MM.1S (cell line): ENCODE results near the gene WIF1.
A peak's percentile ranks its signal among the peaks of the same experiment; 100 is the strongest.

Experiments used
- DNase-seq: peaks from one replicate; pipeline ENCODE4 v3.0.0-alpha.2; 2015
- H2AFZ ChIP-seq: fragments of 300-600 bp; sonication (generic); 2 replicates; pipeline ENCODE4 v1.6.0; 2016; ENCODE audit warnings: antibody characterized with exemption, low read length
- H3F3A ChIP-seq: fragments of 300-600 bp; sonication (generic); 2 replicates; pipeline ENCODE4 v1.6.1; 2016; ENCODE audit warnings: mild to moderate bottlenecking, antibody characterized with exemption, low read length, moderate library complexity, mixed read lengths; ENCODE audit not compliant: insufficient read depth
- H3K27ac ChIP-seq: fragments of 300-600 bp; sonication (generic); 2 replicates; pipeline ENCODE4 v1.5.1; 2016; ENCODE audit warnings: mild to moderate bottlenecking, low read length
- H3K27me3 ChIP-seq: fragments of 300-600 bp; sonication (generic); replicated peaks from 2 replicates; pipeline ENCODE4 v1.6.0; 2016; ENCODE audit warnings: low read length; ENCODE audit not compliant: insufficient read depth
- H3K36me3 ChIP-seq: fragments of 300-600 bp; sonication (generic); replicated peaks from 2 replicates; pipeline ENCODE4 v1.6.1; 2016; ENCODE audit warnings: mild to moderate bottlenecking, low read length, mixed read lengths; ENCODE audit not compliant: insufficient read depth
- H3K4me1 ChIP-seq: fragments of 300-600 bp; sonication (generic); 2 replicates; pipeline ENCODE4 v1.6.1; 2016; ENCODE audit warnings: low read length, mixed read lengths
- H3K4me2 ChIP-seq: fragments of 300-600 bp; sonication (generic); 2 replicates; pipeline ENCODE4 v1.6.0; 2016; ENCODE audit warnings: low read depth, low read length
- H3K4me3 ChIP-seq: fragments of 300-600 bp; sonication (generic); 2 replicates; pipeline ENCODE4 v1.5.1; 2016; ENCODE audit warnings: low read length, mixed read lengths
- H3K79me2 ChIP-seq: fragments of 300-600 bp; sonication (generic); 2 replicates; pipeline ENCODE4 v1.6.1; 2016; ENCODE audit warnings: mixed run types, low read length, mixed read lengths
- H3K9ac ChIP-seq: fragments of 300-600 bp; sonication (generic); 2 replicates; pipeline ENCODE4 v1.6.1; 2016; ENCODE audit warnings: low read length, mixed read lengths
- H3K9me2 ChIP-seq: fragments of 300-600 bp; sonication (generic); replicated peaks from 2 replicates; pipeline ENCODE4 v1.6.1; 2016; ENCODE audit warnings: mild to moderate bottlenecking, low read length, mixed read lengths; ENCODE audit not compliant: insufficient read depth
- H3K9me3 ChIP-seq: fragments of 300-600 bp; sonication (generic); replicated peaks from 2 replicates; pipeline ENCODE4 v1.6.1; 2016; ENCODE audit warnings: mild to moderate bottlenecking, low read length, mixed read lengths; ENCODE audit not compliant: insufficient read depth
- H4K20me1 ChIP-seq: fragments of 300-600 bp; sonication (generic); 2 replicates; pipeline ENCODE4 v1.6.1; 2016; ENCODE audit warnings: mild to moderate bottlenecking, low read length, moderate library complexity, mixed read lengths; ENCODE audit not compliant: insufficient read depth
- EZH2 ChIP-seq: fragments of 300-600 bp; sonication (generic); optimal IDR thresholded peaks from 2 replicates; pipeline ENCODE3; 2017; ENCODE audit warnings: low read depth, mild to moderate bottlenecking, antibody characterized with exemption, low read length, mixed read lengths
- EZH2phosphoT487 ChIP-seq: fragments of 300-600 bp; sonication (generic); IDR thresholded peaks from 2 replicates; pipeline ENCODE4 v1.6.1; 2018; ENCODE audit warnings: antibody characterized with exemption, low read length
- TF ChIP-seq, protein P1 (sequence below): fragments of 300-600 bp; sonication (generic); IDR thresholded peaks from 2 replicates; pipeline ENCODE4 v1.5.1; 2016; ENCODE audit warnings: antibody characterized with exemption, low read length, mixed read lengths

WIF1 gene

DNA sequence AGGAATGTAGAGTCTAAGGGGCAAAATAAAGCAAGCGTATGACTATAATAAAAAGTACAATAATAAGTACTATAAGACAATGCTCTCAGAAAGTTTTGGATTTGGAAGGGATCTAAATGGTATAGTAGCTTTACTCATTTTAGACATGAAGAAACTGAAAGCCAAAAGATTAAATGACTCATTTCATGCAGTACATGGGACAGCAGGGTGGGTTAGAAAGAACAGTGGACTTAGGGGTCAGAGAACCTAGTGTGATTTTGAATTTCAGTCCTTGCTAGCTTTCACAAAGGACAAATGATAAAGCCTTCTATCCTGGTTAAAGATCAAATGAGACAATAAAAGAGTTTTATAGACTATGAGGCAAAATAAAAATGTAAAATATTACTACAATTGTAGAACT, 41.5 kb upstream of the WIF1 start:
- Histone ChIP-seq H3K9ac (no peak overlapping the region), H3K9me2 (no peaks in the 10 kb centered on the region), H3K4me3 (no peak overlapping the region), H3K4me2 (no peak overlapping the region), H3K4me1 (peaks cover 8% of the 10 kb centered on the region), H3K36me3 (no peaks in the 10 kb centered on the region), H3K27me3 (no peaks in the 10 kb centered on the region), H2AFZ (no peak overlapping the region), H3F3A (no peaks in the 10 kb centered on the region), H3K9me3 (no peaks in the 10 kb centered on the region), H3K79me2 (0 out of 2 replicates have a peak, but pooled peaks cover 3% of the 10 kb centered on the region), H4K20me1 (no peaks in the 10 kb centered on the region), H3K27ac (no peak overlapping the region)
- TF ChIP-seq EZH2phosphoT487 (no peak), EZH2 (no peak)
- TF ChIP-seq, protein P1, sequence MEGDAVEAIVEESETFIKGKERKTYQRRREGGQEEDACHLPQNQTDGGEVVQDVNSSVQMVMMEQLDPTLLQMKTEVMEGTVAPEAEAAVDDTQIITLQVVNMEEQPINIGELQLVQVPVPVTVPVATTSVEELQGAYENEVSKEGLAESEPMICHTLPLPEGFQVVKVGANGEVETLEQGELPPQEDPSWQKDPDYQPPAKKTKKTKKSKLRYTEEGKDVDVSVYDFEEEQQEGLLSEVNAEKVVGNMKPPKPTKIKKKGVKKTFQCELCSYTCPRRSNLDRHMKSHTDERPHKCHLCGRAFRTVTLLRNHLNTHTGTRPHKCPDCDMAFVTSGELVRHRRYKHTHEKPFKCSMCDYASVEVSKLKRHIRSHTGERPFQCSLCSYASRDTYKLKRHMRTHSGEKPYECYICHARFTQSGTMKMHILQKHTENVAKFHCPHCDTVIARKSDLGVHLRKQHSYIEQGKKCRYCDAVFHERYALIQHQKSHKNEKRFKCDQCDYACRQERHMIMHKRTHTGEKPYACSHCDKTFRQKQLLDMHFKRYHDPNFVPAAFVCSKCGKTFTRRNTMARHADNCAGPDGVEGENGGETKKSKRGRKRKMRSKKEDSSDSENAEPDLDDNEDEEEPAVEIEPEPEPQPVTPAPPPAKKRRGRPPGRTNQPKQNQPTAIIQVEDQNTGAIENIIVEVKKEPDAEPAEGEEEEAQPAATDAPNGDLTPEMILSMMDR: no peak
- no peak for DNase-seq

DNA sequence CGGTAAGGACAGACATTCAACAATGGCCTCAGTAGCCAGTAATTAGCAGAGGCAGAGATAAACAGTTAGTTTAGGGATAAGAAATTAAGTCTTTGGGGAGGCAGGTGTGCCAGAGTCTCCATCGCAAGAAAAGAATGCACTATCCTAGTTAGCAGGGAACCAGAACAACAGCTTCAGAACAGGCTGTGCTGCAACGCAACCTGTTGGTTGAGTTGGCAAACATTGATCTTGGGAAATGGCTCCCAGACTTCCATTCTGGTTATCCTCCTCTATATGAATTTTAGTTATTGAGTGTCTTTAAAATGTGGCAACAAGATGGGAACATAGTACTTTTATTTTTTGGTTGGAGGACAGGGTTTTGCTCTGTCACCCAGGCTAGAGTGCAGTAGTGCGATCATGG, 36.0 kb upstream of the WIF1 start:
- no peaks in the 10 kb centered on the region for H3K79me2 ChIP-seq
- no peaks in the 10 kb centered on the region for H3K36me3 ChIP-seq
- H2AFZ ChIP-seq: peak overlapping the region; percentile 80
- H3K4me3 ChIP-seq: peak overlapping the region; percentile 26
- no peak for DNase-seq
- no peaks in the 10 kb centered on the region for H3K9me3 ChIP-seq
- no peak overlapping the region for H3K9ac ChIP-seq
- no peaks in the 10 kb centered on the region for H3K9me2 ChIP-seq
- H3K4me1 ChIP-seq: peaks cover 14% of the 10 kb centered on the region
- H3K27ac ChIP-seq: peak overlapping the region; percentile 50; the same call in 1 of the 2 replicates
- H3F3A ChIP-seq: 0 out of 2 replicates have a peak, but pooled peaks cover 4% of the 10 kb centered on the region
- no peaks in the 10 kb centered on the region for H4K20me1 ChIP-seq
- peak overlapping the region; percentile 67 for H3K4me2 ChIP-seq
- no peaks in the 10 kb centered on the region for H3K27me3 ChIP-seq
- TF ChIP-seq EZH2 (no peak), EZH2phosphoT487 (no peak)
- TF ChIP-seq, protein P1: no peak

DNA sequence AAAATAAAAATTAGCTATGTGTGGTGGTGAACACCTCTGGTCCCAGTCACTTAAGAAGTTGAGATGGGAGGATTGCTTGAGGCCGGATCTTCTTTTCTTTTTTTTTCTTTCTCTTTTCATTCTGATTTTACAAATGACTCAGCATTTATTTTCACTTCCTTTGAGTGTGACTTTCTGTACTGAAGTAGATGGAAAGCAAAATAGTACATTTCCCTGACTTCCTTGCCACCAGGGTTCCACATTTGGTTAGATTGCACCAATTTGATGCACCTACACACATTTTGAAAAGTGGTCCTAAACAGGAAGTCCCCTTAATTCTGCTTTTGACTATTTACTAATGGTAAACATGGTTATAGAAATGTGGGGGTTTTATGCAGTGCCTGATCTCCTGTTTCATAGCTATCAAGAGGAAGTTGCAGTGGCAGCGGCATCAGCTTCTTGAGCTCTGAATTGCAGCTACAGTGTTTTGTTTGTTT, 35.3 kb upstream of the WIF1 start:
- no peaks in the 10 kb centered on the region for H3K36me3 ChIP-seq
- TF ChIP-seq, protein P1: no peak
- TF ChIP-seq EZH2: no peak
- no peak for TF ChIP-seq EZH2phosphoT487
- no peaks in the 10 kb centered on the region for H3K9me2 ChIP-seq
- no peaks in the 10 kb centered on the region for H3K79me2 ChIP-seq
- no peaks in the 10 kb centered on the region for H3K9me3 ChIP-seq
- DNase-seq: peak; percentile 66
- 0 out of 2 replicates have a peak, but pooled peaks cover 4% of the 10 kb centered on the region for H3F3A ChIP-seq
- H3K4me3 ChIP-seq: peak overlapping the region; percentile 26
- peak overlapping the region; percentile 21; the same call in 1 of the 2 replicates for H3K9ac ChIP-seq
- H4K20me1 ChIP-seq: no peaks in the 10 kb centered on the region
- peak overlapping the region; percentile 80 for H2AFZ ChIP-seq
- peaks cover 14% of the 10 kb centered on the region for H3K4me1 ChIP-seq
- H3K4me2 ChIP-seq: peak overlapping the region; percentile 67
- H3K27ac ChIP-seq: peak overlapping the region; percentile 50; the same call in 1 of the 2 replicates
- no peaks in the 10 kb centered on the region for H3K27me3 ChIP-seq
